Measurements from ENCODE around the gene LRP1. TPM values are rescaled to one million over a fixed set of nuclear protein-coding genes. Genes with fewer than 3 reads are reported as not detected.

LRP1 gene
- total and polyA plus RNA-seq, 2 of the 13 experiments (the other 11 are each of a cell fraction or from before 2014, with no cell fraction given): 14.7 to 30.8 TPM

- peaks cover 8 to 29% of the 10 kb centered on the region in 2 experiments; a peak in 4 of 5 replicates for H3K36me3 ChIP-seq (replicated peaks in 1 of 2; ENCODE audit: control insufficient read depth in 1 of 2, insufficient read depth in 2 of 2, low read length in 2 of 2)
- in situ Hi-C loops (cut with HindIII; ENCODE audit: extremely low pct_ligation_motif_present, low pct_unique_long_range_greater_than_20kb) (no loop called here), intact Hi-C loops (cut with micrococcal nuclease; ENCODE audit: unreplicated experiment) (no loop called here)
- H3K4me2 ChIP-seq (ENCODE audit: low read depth, low read length): no peak overlapping the region
- ChIA-PET POLR2A (no interaction called here), CTCF (ENCODE audit: low intra/inter-chr PET ratio, low total read pairs) (no interaction called here)
- BruUV-seq (replicated peaks): no TSS peak
- no peak for ATAC-seq
- no peak for FAIRE-seq
- TF ChIP-seq YEATS4 (CRISPR knock-in tag; IDR thresholded peaks at IDR 0.05; ENCODE audit: borderline replicate concordance) (no peak), RBM22 (optimal IDR thresholded peaks at IDR 0.05; ENCODE audit: low read length) (no peak), LRRFIP1 (CRISPR knock-in tag; conservative IDR thresholded peaks at IDR 0.05) (no peak), ZNF12 (CRISPR knock-in tag; IDR thresholded peaks at IDR 0.05) (no peak), ZNF430 (CRISPR knock-in tag; IDR thresholded peaks at IDR 0.05) (no peak), NFIC (IDR thresholded peaks at IDR 0.05; ENCODE audit: low read length) (no peak), ZNF296 (CRISPR knock-in tag; conservative IDR thresholded peaks at IDR 0.05) (no peak), ZSCAN31 (CRISPR knock-in tag; IDR thresholded peaks at IDR 0.05; ENCODE audit: low read depth) (no peak), PREB (CRISPR knock-in tag; IDR thresholded peaks at IDR 0.05) (no peak), ZNF44 (CRISPR knock-in tag; IDR thresholded peaks at IDR 0.05) (no peak), RARA (CRISPR knock-in tag; IDR thresholded peaks at IDR 0.05) (no peak)
- TF ChIP-seq, protein P1, sequence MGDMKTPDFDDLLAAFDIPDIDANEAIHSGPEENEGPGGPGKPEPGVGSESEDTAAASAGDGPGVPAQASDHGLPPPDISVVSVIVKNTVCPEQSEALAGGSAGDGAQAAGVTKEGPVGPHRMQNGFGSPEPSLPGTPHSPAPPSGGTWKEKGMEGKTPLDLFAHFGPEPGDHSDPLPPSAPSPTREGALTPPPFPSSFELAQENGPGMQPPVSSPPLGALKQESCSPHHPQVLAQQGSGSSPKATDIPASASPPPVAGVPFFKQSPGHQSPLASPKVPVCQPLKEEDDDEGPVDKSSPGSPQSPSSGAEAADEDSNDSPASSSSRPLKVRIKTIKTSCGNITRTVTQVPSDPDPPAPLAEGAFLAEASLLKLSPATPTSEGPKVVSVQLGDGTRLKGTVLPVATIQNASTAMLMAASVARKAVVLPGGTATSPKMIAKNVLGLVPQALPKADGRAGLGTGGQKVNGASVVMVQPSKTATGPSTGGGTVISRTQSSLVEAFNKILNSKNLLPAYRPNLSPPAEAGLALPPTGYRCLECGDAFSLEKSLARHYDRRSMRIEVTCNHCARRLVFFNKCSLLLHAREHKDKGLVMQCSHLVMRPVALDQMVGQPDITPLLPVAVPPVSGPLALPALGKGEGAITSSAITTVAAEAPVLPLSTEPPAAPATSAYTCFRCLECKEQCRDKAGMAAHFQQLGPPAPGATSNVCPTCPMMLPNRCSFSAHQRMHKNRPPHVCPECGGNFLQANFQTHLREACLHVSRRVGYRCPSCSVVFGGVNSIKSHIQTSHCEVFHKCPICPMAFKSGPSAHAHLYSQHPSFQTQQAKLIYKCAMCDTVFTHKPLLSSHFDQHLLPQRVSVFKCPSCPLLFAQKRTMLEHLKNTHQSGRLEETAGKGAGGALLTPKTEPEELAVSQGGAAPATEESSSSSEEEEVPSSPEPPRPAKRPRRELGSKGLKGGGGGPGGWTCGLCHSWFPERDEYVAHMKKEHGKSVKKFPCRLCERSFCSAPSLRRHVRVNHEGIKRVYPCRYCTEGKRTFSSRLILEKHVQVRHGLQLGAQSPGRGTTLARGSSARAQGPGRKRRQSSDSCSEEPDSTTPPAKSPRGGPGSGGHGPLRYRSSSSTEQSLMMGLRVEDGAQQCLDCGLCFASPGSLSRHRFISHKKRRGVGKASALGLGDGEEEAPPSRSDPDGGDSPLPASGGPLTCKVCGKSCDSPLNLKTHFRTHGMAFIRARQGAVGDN (CRISPR knock-in tag; IDR thresholded peaks at IDR 0.05): no peak
- H3K4me1 ChIP-seq (ENCODE audit: insufficient read depth, low read length): peaks cover 5% of the 10 kb centered on the region
- WGBS (ENCODE audit: low lambda C conversion rate): 94% methylated on average over 10 of the region's 14 CpGs
- H4K20me1 ChIP-seq (ENCODE audit: insufficient read depth, low read length): no peaks in the 10 kb centered on the region
- DNase-seq (ENCODE audit: low spot score): no peak
- no peak overlapping the region for H3K9ac ChIP-seq (ENCODE audit: insufficient read depth, low read depth, low read length)
- H3K79me2 ChIP-seq (ENCODE audit: insufficient read depth, low read length): no peaks in the 10 kb centered on the region
- H2AFZ ChIP-seq (ENCODE audit: low read length): no peak overlapping the region
- H3K27ac ChIP-seq (ENCODE audit: extremely low read length, insufficient read depth, low read length): no peak overlapping the region
- H3K9me3 ChIP-seq (ENCODE audit: low read length): no peaks in the 10 kb centered on the region
- no peak overlapping the region for H3K4me3 ChIP-seq (replicated peaks in 1 of 3; ENCODE audit: insufficient read depth in 1 of 3, low read depth in 2 of 3, low read length in 3 of 3)
- no peaks in the 10 kb centered on the region for H3K27me3 ChIP-seq (ENCODE audit: control insufficient read depth in 1 of 2, insufficient read depth in 2 of 2, low read length in 2 of 2)
Measured at GRCh38 chr12:57254506-57255280, 126.4 kb downstream of the LRP1 start.

All from HepG2 (cell line).